Cerebellar nuclear complex (tissue), 1 donor: ENCODE data around the gene KIF26B.
"Not testable (repeated sequence)": the region's sequence is repeated elsewhere in the genome, so short reads cannot be mapped to it uniquely, and the experiment has no call there.

Source experiments
- DNase-seq, 2 experiments: peaks; one replicate each; lab custom pipeline; 2025; lab: John Stamatoyannopoulos, UW

The KIF26B gene

DNA sequence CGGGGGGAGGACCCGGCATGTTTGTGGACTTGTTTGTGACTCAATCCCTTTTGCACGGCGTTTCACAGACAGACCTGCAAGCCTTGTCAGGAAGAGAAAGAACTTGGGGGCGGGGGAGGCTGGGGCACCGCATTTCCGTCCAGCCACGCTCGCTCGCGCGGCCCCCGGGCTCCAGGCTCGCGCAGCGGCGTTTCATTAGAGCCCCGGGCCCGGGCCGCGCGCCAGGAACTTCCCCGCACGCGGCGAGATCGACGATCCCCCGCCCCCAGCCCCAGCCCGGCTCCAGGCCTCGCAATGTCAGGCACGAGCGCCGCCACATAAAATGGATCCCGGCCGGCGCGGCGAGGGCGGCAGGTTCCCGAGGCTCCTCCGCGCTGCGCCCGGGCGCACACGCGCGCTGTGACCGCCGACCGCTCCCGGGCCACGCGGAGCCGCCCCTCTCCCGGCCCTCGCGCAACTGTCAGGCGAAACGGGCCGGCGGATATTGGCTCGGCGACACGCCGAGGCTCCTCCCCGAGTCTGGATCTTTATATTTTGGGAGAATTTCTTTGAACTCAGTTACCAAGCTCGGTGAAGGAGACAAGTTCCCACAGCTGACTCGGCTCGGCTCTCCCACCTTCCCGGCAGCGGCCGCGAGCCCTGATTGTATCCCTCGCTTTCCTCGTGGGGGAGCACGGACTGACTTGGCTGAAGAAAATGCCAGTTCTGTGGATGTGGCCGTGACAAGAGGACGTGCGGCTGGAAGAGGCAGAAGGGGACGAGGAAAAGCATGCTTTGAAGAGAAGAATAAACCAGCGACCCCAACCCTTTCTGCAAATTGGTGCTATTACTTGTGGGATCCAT lies at the start of gene KIF26B:
Gene KIF26B (plus strand): TSS at position 557 of the 843 bp plus-strand sequence. CDS start 440 bp downstream, outside the sequence.
- no peak for DNase-seq

DNA sequence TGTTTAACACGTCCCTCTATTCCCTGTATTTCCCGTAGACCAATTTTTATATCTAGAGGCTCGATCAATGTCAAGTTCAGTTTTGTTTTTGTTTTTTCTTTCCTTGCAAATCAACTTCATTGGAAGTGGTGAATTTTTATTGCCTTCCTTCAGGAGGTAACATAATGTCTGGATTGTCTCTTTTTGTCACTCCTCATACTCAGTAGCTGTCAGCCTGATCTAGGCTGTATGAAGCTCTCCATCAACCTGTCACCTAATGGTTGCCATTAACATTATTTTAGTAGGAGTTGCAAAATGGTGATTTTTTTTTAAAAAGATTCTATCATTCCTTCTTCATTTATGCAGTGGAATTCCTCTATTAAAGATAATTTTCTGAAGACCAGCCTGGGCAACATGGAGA lies 49.7 kb upstream of the KIF26B start:
- no peak for DNase-seq

DNA sequence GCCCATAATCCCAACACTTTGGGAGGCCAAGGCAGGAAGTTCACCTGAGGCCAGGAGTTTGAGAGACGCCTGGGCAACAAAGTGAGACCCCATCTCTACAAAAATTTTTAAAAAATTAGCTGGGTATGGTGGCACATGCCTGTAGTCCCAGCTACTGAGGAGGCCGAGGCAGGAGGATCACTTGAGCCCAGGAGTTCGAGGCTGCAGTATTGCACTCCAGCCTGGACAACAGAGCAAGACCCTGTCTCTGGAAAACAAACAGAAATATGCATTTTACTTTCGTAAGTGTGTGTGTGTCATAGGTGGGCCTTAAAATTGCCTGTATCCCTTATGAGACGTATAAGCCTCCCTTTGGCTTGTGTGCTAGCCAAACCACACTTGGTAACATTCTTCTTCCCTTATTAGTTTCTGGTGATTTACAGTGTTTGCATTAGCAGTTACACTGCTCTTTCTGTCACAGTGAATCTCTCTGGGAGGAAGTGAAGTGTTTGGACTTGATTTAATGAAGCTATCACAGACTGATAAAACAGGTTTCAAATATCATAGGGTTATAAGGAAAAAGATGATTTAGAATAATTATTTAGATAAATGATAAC lies 48.9 kb upstream of the KIF26B start:
- no peak for DNase-seq

DNA sequence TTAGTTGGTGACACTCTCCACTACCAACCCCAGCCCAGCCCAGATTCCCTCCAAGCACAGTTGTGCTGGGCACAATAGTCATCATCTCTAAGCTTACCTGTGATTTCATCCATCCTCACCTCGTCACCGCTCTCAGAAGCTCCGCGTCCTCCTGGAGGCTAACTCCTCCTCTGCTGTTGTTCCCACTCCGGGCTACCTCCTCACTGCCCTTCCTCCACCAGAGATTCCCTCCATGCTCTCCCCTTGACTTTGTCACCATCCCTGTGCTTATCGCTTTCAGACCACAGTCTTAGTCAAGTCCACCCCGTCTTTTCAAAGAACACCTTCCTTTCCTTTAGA lies 47.0 kb upstream of the KIF26B start:
- no peak for DNase-seq

DNA sequence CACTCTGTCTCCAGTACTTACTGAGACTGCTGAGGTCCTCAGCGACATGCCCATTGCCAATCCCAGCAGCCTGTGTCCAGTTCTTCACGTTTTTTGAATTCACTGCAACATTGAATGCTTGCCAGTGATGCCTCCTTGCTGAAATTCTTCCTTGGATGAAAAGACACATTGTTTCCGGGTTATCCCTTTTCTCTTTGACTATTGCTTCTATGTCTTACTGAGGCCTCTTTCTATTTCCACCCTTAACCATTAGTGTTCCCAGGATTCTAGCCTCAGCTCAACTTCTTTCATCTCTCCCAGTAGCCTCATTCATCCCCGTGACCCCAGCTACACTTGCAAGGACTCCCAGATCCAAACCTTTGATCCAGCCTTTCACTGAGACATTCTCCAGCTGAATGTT lies 46.5 kb upstream of the KIF26B start:
- no peak for DNase-seq

DNA sequence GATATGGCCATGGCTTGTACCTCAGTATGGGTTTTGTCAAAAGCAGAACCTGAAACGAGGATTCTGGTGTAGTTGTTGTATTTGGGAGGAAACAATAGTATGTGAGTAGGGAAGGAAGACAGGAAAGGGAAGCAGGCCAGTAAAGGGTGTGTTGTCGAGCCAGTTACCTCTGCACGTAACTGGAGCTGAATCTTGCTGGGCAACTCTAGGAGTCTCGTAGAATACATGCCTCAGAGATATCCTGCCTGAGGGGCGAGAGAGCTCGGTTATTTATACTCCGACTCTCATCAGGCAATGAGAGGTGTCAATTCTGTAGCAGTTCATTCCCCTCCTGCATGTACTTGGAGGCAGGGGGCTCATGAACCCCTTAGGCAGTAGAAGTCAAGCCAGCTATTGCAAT lies 45.9 kb upstream of the KIF26B start:
- DNase-seq: no peak

DNA sequence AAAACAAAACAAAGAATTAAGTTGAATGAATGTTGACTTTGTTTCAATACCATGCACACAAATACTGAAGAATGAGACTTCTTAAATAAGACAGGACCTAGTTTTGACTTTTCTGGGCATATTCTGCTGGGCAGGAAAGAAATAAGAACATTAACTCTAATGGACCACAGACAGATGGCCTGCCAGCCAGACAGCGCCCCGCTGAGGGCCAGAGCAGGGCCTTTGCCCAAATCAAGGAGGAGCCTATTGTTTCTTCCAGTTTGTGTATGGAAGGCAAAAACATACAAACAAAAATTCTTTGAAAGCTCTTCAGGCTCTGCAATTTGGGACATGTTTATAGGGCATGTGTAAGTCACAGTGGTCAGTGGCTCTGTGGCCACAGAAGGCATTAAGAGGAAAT lies 44.4 kb upstream of the KIF26B start:
- no peak for DNase-seq

DNA sequence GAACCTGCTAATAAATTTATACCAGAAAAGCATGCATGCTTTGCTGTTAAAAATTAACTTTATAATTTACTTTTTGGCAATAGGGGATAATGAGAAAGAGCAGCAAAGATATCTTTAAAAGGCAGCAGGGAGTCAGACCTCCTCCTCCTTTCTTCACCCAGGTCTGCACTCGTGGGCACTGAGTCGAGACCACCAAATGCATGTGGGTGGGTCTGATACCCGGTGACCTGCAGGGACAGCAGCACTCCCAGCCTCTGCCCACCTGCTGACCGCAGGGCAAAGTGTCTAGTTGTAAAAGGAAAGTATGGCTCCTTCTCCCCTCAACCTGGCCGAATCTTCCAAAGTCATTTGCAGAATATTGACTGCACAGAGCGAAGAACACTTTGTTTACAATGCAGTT lies 43.7 kb upstream of the KIF26B start:
- no peak for DNase-seq

DNA sequence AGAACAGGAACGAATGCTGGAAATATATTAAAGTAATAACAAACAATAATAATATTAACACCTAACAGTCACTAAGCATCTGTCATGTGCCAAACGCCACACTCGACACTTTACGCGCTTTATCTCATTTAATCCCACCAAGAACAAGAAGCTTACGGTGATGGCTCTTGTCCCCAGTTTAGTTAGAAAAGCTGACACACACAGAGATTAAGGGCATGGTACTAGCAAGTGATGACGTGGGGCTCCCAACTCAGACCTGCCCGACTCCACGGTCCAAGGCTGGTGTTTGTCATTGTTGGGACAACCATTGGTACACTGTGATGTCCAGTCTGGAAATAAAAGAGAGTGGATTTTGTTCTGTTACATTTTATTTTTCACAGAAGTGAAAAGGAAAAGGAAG lies 41.1 kb upstream of the KIF26B start:
- DNase-seq: no peak

DNA sequence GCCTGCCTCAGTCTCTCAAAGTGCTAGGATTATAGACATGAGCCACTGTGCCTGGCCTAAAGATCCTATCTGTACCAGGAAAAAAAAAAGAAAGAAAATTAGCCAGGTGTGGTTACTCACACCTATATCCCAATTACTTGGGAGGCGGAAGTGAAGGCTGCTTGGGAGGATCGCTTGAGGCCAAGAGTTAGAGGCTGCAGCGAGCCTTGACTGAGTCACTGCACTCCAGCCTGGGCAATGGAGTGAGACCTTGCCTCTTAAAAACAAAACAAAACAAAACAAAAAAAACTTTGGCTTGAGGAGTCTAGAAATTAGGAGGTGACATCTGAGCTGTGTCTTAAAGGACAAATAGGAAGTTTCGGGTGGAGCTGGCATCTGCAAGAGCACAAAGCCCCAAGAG lies 38.7 kb upstream of the KIF26B start:
- DNase-seq: no peak

DNA sequence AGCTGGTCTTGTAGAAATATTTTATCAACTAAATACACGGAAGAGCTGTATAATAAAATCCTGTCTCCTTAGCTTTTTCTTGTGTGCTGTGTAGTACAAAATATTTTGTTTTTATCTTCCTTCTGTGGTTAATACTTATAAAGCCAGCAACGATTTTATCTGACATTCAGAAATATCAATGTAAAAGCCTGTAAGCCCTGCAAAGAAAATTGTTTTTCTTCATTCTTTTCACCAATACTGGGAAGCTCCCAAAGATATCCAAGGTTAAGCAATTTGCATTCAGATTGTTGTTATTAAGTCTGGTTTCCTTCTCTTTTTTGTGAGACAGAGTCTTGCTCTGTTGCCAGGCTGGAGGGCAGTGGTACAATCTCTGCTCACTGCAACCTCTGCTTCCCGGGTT lies 38.0 kb upstream of the KIF26B start:
- no peak for DNase-seq

DNA sequence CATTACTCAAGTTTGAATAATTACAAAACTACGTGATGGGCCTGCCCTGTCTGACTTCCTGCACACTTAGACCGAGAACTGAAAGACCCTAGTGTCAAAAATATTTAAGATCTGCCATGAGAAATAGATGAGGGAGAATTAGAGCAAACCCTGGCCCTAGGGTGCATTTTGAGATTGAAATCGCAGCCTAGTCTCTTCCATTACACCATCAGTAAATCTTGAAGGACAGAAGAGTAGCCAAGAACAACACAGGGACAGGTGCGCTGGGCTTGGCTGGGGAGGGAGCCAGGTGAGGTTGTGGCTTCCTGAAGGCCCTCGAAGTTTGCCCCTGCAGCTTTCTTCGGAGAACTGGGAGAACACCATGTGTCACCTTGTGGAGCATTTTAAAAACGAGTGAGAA lies 36.7 kb upstream of the KIF26B start:
- no peak for DNase-seq

DNA sequence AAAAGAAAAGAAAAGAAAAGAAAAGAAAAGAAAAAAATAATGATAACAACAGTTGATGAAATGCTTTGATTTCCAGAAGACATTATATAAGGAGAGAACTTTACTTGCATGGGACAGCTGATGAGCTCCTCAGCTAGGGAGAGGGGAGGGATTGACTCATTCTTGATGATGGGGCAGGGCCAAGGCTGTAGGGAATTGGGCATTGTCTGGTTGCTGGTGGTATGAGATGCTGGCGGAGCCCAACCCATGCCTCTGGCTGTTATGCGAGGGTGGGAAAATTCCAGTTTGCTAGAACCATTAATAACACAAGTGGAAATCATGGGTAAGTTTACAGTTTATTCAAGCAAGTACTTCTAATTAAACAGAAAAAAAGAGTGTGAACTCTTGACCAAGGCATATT lies 36.0 kb upstream of the KIF26B start:
- no peak for DNase-seq

DNA sequence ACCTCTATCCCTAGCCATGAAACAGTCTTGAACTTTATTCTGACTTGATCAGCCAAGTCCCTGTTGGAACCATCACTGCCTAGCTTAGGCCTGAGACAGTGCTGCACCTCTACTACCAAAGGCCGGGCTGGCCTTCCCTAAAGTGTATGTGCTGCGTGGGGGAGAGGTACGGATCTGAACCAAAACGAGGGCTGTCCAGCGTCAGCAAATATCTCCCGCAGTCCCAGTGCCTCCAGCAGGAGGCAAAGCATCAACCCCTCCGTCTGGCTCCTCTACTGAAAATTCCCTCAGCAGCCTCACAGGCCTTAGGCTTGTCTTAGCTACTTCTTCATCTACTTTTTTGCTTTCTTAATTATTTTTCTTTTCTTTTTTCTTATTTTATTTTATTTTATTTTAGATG lies 33.3 kb upstream of the KIF26B start:
- DNase-seq: no peak

DNA sequence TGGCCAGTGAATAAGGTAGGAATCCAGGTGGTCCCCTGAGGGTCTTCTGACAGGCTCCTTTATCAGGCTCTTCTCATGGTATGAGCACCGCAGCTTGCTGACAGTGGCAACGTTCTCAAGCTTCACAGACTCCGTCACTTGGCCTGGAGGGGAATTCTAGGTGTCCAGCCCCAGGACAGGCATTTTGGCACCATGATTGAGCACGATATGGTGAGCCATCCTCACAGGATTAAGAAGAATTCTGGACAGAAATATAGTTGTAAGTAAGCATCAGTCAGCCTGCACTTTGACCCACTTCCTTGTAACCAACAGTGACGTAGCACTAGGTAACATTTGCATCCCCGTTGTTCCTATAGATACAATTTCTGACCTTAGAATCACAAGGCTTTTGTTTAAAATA lies 30.5 kb upstream of the KIF26B start:
- no peak for DNase-seq

DNA sequence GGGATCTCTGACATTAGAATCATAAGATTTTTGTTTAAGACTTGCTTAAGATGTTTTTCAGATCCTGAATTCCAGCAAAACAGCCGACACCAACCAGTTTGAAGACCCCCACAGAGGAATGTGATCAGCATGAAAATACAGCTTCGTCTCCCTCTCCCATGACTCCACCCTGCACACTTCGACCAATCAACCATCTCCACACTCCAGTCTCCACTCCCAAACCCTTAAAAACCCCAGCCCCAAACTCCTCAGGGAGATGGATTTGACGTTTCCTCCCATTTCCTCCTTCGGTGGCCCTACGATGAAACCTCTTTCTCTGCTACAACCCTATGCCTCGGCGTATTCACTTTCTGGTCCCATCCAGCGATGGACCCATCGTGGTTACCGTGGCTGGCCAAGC lies 30.1 kb upstream of the KIF26B start:
- no peak for DNase-seq

DNA sequence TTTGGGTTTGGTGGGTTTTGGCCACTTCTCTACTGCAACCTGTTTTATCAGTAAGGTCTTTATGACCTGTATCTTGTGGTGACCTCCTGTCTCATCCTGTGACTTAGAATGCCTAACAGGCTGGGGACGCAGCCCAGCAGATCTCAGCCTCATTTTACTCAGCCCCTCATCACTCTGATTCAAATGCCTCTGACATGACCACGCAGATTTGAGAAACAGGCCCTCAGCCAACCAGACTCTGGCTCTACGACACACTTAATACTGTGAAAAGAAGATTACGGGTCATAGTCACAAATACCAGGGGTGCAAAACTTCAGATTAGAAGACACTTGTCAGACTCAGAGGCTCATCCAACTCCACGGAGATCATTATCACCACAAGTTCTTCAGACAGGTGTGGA lies 28.3 kb upstream of the KIF26B start:
- no peak for DNase-seq

DNA sequence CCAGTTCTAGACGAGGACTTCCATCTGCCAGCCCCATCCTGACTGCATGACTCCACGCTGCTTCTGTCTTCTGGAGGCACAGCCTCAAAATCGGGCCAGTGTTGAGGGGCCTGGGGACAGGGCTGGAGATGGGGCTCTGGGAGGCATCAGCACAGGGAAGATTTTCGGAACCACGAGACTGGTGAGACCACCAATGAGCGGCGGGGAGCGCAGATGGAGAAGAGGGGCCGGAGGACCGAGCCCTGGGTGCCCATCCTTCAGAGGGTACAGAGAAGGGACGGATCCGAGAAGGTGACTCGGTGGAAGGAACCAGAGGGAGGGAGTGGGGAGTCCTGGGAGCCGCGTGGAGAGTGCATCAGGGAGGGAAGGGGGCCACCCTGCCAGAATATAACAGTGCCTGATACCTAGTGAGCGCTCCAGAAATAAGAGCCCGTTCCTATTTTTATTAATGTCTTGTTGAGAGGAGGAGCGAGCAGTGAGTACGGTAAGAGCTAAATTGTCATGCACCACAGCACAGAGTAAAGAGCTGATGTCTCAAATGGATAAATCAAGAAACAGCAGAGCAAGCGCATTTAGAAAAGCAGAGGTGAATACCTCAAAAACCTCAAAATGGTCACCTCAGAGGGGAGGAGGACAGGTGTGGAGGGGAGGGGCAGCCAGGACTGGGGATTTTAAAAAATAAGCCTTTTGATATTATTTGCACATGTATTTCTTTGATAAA lies 26.2 kb upstream of the KIF26B start:
- no peak for DNase-seq

DNA sequence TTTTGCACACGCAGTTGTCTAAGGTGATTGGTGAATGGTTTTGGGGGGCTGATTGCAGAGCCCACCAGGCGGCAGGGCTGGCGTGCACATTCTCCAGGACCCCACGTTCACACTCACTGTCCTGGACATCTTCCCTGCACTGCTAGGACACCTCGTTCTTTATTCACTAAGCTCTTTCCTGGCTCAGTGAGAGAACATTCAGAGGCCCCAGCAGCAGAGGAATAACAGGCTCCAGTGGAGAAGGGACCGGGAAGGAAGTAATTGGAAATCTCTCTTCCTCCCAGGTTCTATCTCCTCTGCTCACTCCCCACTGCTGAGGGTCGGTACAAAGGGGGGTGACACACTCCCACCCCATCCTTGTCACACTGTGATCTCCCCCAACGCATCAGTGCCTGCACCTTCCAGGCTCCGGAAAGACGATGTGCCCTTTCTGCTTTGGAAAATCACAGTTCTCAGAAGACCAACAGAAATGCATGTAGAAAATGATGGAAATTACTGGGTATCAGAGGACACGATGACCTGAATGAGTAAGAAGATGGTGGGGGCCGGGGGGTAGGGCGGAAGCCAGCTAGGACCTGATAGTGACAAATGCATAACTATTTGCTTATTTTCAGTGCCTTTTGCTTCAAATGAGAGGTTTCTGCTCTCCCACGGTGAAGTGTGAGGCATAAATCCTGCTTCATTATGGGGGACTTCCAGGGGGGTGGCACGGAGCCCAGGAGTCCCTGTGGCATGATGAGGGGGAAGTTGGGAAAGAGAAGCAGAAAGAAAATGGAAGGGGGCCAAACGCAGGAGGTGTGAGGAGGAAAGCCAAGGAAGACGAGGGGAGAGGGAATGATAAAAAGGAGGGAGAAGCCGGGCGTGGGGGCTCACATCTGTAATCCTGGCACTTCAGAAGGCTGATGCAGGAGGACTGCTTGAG lies 25.2 kb upstream of the KIF26B start:
- no peak for DNase-seq

DNA sequence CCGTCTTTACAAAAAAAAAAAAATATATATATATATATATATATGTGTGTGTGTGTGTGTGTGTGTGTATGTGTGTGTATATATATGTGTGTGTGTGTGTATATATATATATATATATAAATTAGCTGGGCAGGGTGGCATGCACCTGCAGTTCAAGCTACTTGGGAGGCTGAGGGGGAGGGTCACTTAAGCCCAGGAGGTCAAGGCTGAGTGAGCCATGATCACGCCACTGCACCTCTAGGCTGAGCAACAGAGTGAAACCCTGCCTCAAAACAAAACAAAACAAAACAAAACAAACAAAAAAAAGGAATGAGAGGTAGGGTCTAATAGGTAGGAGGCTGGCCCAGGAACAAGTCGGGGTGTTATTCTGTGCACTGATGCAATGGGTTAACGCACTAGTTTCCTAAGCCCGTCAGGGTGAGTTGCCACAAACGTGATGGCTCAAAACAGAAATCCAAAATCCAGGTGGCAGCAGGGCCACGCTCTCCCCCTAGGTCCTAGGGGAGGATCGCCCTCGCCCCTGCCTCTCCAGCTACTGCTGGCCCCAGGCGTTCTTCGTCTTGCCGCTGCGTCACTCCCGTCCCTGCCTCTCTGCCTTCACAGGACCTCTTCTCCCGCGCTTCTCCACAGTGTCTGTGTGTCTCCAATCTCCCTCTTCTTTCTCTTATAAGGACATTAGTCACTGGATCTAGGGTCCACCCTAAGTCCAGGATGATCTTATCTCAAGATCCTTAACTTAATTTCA lies 24.3 kb upstream of the KIF26B start:
- not testable (repeated sequence) for DNase-seq

DNA sequence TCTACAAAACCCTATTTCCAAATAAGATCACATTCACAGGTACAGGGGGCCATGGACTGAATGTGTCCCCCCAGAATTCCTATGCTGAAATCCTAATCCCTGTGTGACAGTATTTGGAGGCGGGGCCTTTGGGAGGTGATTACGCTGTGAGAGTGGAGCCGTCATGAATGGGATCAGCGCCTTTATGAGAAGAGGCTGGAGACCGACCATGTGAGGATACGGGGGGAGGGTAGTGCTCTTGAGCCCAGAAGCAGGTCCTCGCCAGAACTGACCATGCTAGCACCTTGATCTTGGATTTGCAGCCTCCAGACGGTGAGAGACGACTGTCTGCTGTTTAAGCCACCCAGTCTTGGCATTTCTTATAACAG lies 23.8 kb upstream of the KIF26B start:
- no peak for DNase-seq

DNA sequence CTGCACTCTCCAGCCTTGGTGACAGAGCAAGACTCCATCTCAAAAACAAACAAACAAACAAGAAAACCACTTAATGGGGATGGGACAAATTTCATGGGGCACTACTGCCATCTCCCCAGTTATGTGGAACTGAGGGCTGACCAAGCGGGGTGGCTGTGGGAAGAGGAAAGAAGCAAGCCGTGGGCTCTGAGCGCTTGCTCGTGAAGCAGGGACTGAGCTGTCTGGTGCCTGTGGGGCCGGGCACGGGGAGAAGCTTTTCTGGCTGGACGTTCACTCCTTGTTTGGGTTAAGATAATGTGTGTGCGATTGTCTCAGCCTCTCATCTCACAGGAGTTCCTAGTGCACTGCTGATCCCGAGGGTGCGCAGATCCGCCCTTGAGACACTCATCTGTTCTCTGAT lies 22.0 kb upstream of the KIF26B start:
- DNase-seq: no peak
